Stimulated activated CD8-positive, alpha-beta memory T cell treated with anti-CD3 and anti-CD28 coated beads, Interleukin-7, amount 100 ng/mL, for 24 hours (primary cell): Measurements from ENCODE around the gene ISL2.

ENCODE experiments used
- DNase-seq: peaks from one replicate; pipeline ENCODE4 v3.0.0-alpha.2; 2020; ENCODE audit warnings: low read depth

Gene ISL2

GRCh38 chr15:76342058-76342381 lies 5.4 kb downstream of the ISL2 start:
- DNase-seq: no peak

GRCh38 chr15:76342382-76343201 lies 6.0 kb downstream of the ISL2 start:
- DNase-seq: no peak

- DNase-seq: no peak
Measured at GRCh38 chr15:76343313-76343996, 6.9 kb downstream of the ISL2 start.

- DNase-seq: no peak
Measured at GRCh38 chr15:76344893-76345582, 8.5 kb downstream of the ISL2 start.

GRCh38 chr15:76345583-76345879 lies 9.0 kb downstream of the ISL2 start:
- no peak for DNase-seq

GRCh38 chr15:76345880-76346668 lies 9.5 kb downstream of the ISL2 start:
- no peak for DNase-seq

DNA sequence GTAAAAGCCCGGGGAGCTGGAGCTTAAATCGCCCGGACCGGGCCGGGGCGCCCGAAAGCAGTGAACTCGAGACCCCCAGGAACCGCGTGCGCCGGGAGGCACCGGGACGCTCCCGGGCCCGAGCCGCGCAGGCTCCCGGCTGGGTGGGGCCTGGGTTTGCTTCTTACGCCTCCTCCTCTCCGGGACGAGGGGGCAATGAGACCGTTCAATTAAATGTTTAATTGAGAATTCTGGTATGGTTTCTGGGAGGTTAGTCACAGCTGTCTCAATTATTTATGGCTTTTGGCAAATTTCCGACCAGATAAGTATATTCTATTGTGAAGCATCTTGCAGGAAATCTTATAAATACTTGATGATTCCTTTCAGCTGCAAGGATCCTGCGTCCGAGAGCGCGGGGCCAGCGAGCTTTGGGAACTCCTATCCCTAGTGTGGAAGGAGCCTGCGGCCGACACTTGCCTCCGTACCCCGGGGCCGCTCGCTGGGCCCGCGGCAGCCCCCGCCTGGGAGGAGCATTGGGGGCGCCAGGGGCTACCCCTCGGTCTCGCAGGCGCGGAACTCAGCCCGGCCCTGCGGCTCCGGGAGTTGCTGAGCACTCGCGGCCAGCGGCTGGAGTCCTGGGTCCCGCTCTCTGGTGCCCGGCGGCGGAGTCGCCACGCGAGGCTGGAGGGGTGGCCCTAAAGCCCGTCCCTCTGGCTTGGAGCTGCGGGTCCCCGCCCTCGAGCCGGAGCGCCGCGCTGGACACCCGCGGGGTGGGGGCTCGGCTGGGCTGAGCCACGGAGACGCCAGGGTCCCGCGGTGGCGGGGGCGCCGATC lies 10.3 kb downstream of the ISL2 start:
- no peak for DNase-seq

DNA sequence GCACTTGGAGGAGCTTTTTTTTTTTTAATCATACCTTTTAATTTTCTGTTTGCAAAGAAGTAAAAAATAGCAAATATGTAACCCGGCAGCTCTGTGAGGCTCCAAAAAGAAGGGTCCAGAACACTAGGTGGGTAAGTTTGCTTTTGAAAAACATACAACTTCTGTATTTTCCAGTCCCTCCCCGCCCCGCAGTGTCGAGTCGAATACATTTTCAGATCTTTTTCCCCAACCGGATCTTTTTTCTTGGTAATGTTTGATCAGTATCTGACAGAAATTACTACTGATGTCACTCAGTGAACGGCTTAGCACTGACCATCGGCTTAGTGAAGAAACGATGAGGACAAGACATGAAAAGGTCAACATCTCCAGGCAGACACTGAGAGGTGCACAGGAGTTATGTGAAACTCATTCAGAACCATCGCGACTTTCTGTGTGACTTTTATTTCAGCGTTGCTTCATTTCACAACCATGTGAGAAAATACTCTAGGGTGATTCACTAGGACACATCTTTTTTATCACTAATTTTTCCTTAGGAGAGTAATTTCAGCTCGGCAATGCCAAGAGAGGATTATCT lies 11.0 kb downstream of the ISL2 start:
- no peak for DNase-seq

- DNase-seq: no peak
Measured at GRCh38 chr15:76349301-76350070, 12.9 kb downstream of the ISL2 start.

GRCh38 chr15:76353023-76353577 lies 16.5 kb downstream of the ISL2 start:
- no peak for DNase-seq

DNA sequence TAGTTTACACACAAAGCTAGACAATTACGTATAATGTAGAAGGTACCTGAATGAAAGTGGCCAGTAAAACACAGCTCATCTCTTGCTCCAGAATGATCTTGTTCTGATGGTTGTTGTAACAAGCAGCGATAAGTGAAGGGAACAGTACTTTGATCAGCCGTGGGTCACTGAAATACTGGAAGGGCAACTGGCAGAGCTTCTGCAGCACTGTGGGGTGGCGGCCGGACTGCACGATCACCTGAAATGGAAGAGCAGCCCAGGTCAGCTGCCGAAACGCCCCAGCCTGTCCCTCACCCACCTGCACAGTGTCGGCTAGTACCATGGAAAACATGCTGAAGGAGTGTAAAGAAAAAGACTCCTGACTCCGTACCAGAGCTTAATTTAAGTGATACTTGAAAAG lies 17.3 kb downstream of the ISL2 start:
- DNase-seq: no peak

- no peak for DNase-seq
Measured at GRCh38 chr15:76354823-76355440, 18.4 kb downstream of the ISL2 start.

DNA sequence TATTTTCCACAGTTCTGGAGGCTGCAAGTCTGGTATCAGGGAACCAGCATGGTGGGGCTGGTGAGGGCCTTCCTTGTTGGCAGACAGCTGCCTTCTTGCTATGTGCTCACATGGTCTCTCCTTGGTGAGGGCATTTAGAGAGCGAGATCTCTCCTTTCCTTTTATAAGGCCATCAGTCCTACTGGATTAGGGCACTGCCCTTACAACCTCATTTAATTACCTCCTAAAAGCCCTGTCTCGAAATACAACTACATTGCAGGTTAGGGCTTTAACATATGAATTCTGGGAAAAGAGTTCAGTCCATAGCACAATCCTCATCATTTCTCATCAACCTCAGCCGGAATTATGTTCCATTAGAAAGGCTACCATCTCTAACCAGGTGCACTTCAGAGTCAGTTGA lies 21.9 kb downstream of the ISL2 start:
- no peak for DNase-seq

DNA sequence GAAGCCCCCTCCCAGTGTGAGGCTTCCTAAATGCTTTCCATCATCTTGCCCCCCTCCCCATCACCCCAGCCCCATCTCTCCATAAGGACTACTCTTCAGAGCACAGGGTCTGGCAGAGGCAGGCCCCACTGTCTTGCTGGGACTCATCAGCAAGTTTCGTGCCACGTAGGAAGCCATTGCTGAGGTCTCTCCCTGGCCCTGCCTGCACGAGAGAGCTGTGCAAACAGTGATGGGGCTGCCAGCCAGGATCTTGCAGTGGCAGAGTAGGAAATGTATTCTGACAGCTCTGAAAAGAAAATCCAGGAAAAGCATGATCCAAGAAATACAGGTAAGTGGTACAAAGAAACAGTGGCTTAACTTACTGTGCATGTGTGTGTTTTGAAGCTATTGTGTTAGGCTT lies 22.6 kb downstream of the ISL2 start:
- DNase-seq: no peak

GRCh38 chr15:76360416-76360815 lies 23.8 kb downstream of the ISL2 start:
- no peak for DNase-seq

DNA sequence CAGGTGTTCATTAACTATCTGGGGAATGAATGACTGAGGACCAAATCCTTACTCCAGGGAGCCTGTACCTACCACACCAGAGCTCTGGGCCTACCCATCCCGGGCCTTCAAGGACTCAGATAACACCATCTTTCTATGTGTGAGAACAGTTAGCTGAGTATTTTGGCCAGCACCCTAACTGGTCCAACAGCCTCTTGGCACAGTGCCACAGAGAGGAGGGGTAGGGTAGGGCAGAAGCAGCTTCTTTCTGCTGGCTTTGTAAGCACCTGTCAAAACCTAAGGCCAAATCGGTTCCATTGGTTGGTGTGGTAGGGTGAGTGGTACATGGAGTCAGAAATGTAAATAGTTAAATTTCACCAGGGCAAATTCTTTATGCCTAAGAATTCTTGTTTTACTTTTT lies 26.7 kb downstream of the ISL2 start:
- no peak for DNase-seq

GRCh38 chr15:76366714-76367113 lies 30.1 kb downstream of the ISL2 start:
- DNase-seq: no peak

DNA sequence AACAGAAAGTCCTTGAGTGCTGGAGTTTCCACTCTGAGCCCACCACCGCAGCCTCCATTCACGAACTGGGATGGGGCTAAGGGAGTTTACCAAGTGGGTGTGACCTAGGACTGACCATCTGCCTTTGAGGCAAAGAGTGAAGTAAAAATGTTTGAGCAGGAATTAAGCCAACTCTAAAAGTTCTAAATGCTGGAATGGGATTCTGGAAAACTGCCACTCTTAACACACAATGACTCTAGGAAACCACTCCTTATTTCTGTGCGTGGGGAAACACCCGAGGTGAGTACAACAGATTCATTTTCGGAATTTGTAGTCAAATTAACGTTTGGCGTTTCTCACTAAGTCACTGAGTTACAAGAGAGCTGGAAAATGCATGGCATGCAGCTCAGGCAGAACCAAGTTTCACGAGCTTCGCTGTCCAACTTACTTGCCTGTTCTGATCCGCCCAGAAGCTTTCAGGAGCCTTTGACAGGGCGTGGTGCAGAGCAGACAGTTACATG lies 31.6 kb downstream of the ISL2 start:
- DNase-seq: no peak

DNA sequence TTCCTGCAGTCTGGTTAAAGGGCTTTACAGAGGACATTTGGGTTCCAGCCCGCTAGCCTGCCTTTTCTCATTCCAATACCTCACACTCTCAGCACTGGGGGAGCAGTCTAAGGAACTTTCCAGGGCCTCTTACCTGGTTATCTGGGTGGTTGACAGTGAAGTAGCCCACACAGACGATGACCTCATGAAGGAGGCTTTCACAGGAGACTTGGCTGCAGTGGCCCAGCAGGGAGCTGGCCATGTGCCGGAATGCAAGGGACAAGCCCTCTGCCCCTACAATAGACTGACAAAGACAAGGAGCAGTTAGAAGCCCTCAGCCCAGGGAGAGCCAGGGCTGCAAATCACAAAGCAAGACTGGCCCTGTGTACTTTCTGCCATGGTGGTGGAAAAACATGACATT lies 39.5 kb downstream of the ISL2 start:
- DNase-seq: no peak

DNA sequence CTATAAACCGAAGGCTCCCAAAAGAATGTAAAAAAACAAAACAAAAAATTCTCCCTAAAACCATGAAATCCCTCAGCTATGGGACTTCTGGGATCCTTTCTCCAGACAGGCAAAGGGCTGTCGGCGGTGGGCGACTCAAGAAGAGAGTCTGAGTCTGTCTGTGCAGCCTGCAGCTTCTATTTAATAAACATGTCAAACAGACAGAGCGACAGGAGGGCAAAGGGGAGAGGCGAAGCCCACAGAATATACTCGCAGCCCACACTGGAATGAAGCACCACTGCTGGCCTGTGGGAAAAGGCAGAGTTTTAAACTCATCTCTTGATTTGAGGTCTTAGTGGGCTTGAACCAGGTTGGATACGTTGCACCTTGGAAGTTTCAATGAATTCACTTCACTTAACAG lies 40.2 kb downstream of the ISL2 start:
- no peak for DNase-seq
